Stimulated activated CD8-positive, alpha-beta memory T cell treated with anti-CD3 and anti-CD28 coated beads, Interleukin-12 subunit alpha, Interleukin-12 subunit beta, amount 100 ng/mL, for 1 hour (primary cell): ENCODE measurements around the gene HSPA1A.

Experiments used
- DNase-seq: peaks from one replicate; pipeline ENCODE4 v3.0.0-alpha.2; 2020; ENCODE audit warnings: low read depth

Gene HSPA1A

GRCh38 chr6:31815025-31815838 is at the start of gene HSPA1A, which contains the start of gene HSPA1L:
Gene HSPA1A, plus strand, starts transcription at chr6:31815543. Its CDS starts 214 bp downstream, at chr6:31815757.
Gene HSPA1L, minus strand, starts transcription at chr6:31815283. Its CDS starts 3,311 bp downstream, at chr6:31811972.
- DNase-seq = peak; percentile 50

GRCh38 chr6:31765559-31765909 is 49.8 kb upstream of the HSPA1A start:
- no peak for DNase-seq

- no peak for DNase-seq
Measured at GRCh38 chr6:31765910-31766794, 49.2 kb upstream of the HSPA1A start.

- no peak for DNase-seq
Measured at GRCh38 chr6:31767096-31767645, 48.2 kb upstream of the HSPA1A start.

GRCh38 chr6:31768363-31769257 is 46.7 kb upstream of the HSPA1A start:
- no peak for DNase-seq

- DNase-seq = peak; percentile 70
Measured at GRCh38 chr6:31769684-31770371, 45.5 kb upstream of the HSPA1A start.

- no peak for DNase-seq
Measured at GRCh38 chr6:31770860-31771259, 44.5 kb upstream of the HSPA1A start.

GRCh38 chr6:31771992-31772358 is 43.4 kb upstream of the HSPA1A start:
- no peak for DNase-seq

GRCh38 chr6:31775184-31775583 is 40.2 kb upstream of the HSPA1A start:
- DNase-seq = no peak

GRCh38 chr6:31775633-31776484 is 39.5 kb upstream of the HSPA1A start:
- DNase-seq = no peak

GRCh38 chr6:31776485-31776988 is 38.8 kb upstream of the HSPA1A start:
- no peak for DNase-seq

GRCh38 chr6:31776989-31777666 is 38.2 kb upstream of the HSPA1A start, which contains the start of gene VWA7:
Gene VWA7, minus strand, starts transcription at chr6:31777328. Its CDS starts 549 bp downstream, at chr6:31776779.
- peak; percentile 48 for DNase-seq

- no peak for DNase-seq
Measured at GRCh38 chr6:31777667-31778050, 37.7 kb upstream of the HSPA1A start.

- DNase-seq = no peak
Measured at GRCh38 chr6:31778193-31778592, 37.1 kb upstream of the HSPA1A start.

- no peak for DNase-seq
Measured at GRCh38 chr6:31778999-31779885, 36.1 kb upstream of the HSPA1A start.

GRCh38 chr6:31779908-31780307 is 35.4 kb upstream of the HSPA1A start:
- no peak for DNase-seq

- DNase-seq = no peak
Measured at GRCh38 chr6:31780507-31781243, 34.7 kb upstream of the HSPA1A start.
